WTC11 (cell line): ENCODE results near the gene ZNF775. TPM values are rescaled to one million over a fixed set of nuclear protein-coding genes. Genes with fewer than 3 reads are reported as not detected.

Experiments used
- ATAC-seq: fragments of 200-7000 bp; cut with Tn5 transposase; 2 replicates; pipeline ENCODE4 v1.10.0; 2021; ENCODE audit warnings: mild to moderate bottlenecking, moderate library complexity
- CTCF ChIA-PET: fragments of 300-600 bp; sonication (Branson Sonifier 250); formaldehyde crosslinking; loops from one replicate; lab custom pipeline; 2021; ENCODE audit warnings: antibody characterized with exemption; lab: Charles Lee
- POLR2A ChIA-PET: fragments of 350-600 bp; sonication (Branson Sonifier 250); formaldehyde crosslinking; loops from one replicate; lab custom pipeline; 2021; ENCODE audit warnings: antibody characterized with exemption; lab: Charles Lee
- DNase-seq: peaks from one replicate; pipeline ENCODE4 v3.0.0; 2021; ENCODE audit warnings: low spot score
- H3K27ac Mint-ChIP-seq: 2 replicates; pipeline ENCODE4 v1.8.0; 2021; ENCODE audit warnings: mixed read lengths
- H3K27me3 Mint-ChIP-seq: 2 replicates; pipeline ENCODE4 v1.8.0; 2021; ENCODE audit warnings: low read depth, mild to moderate bottlenecking, moderate library complexity, mixed read lengths
- H3K36me3 Mint-ChIP-seq: 2 replicates; pipeline ENCODE4 v1.8.0; 2021; ENCODE audit warnings: mixed read lengths
- H3K4me1 Mint-ChIP-seq: 2 replicates; pipeline ENCODE4 v1.8.0; 2022; ENCODE audit warnings: mixed read lengths
- H3K4me3 Mint-ChIP-seq: 2 replicates; pipeline ENCODE4 v1.8.0; 2021; ENCODE audit warnings: mild to moderate bottlenecking, moderate library complexity, mixed read lengths
- H3K9me3 Mint-ChIP-seq: 2 replicates; pipeline ENCODE4 v1.8.0; 2021; ENCODE audit warnings: mixed read lengths
- AFF4 ChIP-seq: sonication (generic); formaldehyde crosslinking; IDR thresholded peaks from 2 replicates; pipeline ENCODE4 v1.8.1; 2023; ENCODE audit warnings: mild to moderate bottlenecking, missing genetic modification reagents, borderline replicate concordance
- ARID4B ChIP-seq: sonication (generic); formaldehyde crosslinking; IDR thresholded peaks from 2 replicates; pipeline ENCODE4 v1.8.0; 2023; ENCODE audit warnings: missing genetic modification reagents, mild to moderate bottlenecking, borderline replicate concordance
- E2F1 ChIP-seq: sonication (generic); formaldehyde crosslinking; IDR thresholded peaks from 2 replicates; pipeline ENCODE4 v1.8.0; 2022; ENCODE audit warnings: mild to moderate bottlenecking, missing genetic modification reagents
- ESRRA ChIP-seq: sonication (generic); formaldehyde crosslinking; IDR thresholded peaks from 2 replicates; pipeline ENCODE4 v1.8.1; 2022; ENCODE audit warnings: mild to moderate bottlenecking, missing genetic modification reagents, borderline replicate concordance
- ETV6 ChIP-seq: sonication (generic); formaldehyde crosslinking; IDR thresholded peaks from 2 replicates; pipeline ENCODE4 v1.8.1; 2022; ENCODE audit warnings: mild to moderate bottlenecking, missing genetic modification reagents
- FOXK1 ChIP-seq: sonication (generic); formaldehyde crosslinking; IDR thresholded peaks from 2 replicates; pipeline ENCODE4 v1.8.0; 2022; ENCODE audit warnings: mild to moderate bottlenecking, moderate library complexity, missing genetic modification reagents
- GTF2I ChIP-seq: fragments of 250-450 bp; sonication (Bioruptor Pico); conservative IDR thresholded peaks from 2 replicates; pipeline ENCODE4 v1.4.0; 2021; ENCODE audit warnings: mild to moderate bottlenecking
- IRF1 ChIP-seq: sonication (generic); formaldehyde crosslinking; IDR thresholded peaks from 2 replicates; pipeline ENCODE4 v1.8.0; 2023; ENCODE audit warnings: missing genetic modification reagents
- MYBL2 ChIP-seq: sonication (generic); formaldehyde crosslinking; IDR thresholded peaks from 2 replicates; pipeline ENCODE4 v1.8.1; 2023; ENCODE audit warnings: mild to moderate bottlenecking, moderate library complexity, missing genetic modification reagents
- NFYB ChIP-seq: sonication (generic); formaldehyde crosslinking; conservative IDR thresholded peaks from 2 replicates; pipeline ENCODE4 v1.8.0; 2022; ENCODE audit warnings: low read depth, missing genetic modification reagents
- PRRX2 ChIP-seq: fragments of 250-450 bp; sonication (Bioruptor Pico); IDR thresholded peaks from 2 replicates; pipeline ENCODE4 v1.8.0; 2021; ENCODE audit warnings: mild to moderate bottlenecking
- RELA ChIP-seq: sonication (generic); formaldehyde crosslinking; IDR thresholded peaks from 2 replicates; pipeline ENCODE4 v1.8.1; 2022; ENCODE audit warnings: missing genetic modification reagents, mild to moderate bottlenecking, borderline replicate concordance
- SMAD3 ChIP-seq: sonication (generic); formaldehyde crosslinking; IDR thresholded peaks from 2 replicates; pipeline ENCODE4 v1.8.0; 2022; ENCODE audit warnings: missing genetic modification reagents, mild to moderate bottlenecking, borderline replicate concordance
- SOX15 ChIP-seq: fragments of 250-450 bp; sonication (Bioruptor Pico); IDR thresholded peaks from 2 replicates; pipeline ENCODE4 v1.9.0; 2021; ENCODE audit warnings: mild to moderate bottlenecking
- TEAD1 ChIP-seq: sonication (generic); formaldehyde crosslinking; IDR thresholded peaks from 2 replicates; pipeline ENCODE4 v1.8.0; 2022; ENCODE audit warnings: mild to moderate bottlenecking, missing genetic modification reagents
- TEAD4 ChIP-seq: sonication (generic); formaldehyde crosslinking; IDR thresholded peaks from 2 replicates; pipeline ENCODE4 v1.8.0; 2022; ENCODE audit warnings: mild to moderate bottlenecking, missing genetic modification reagents
- TP53 ChIP-seq: sonication (generic); formaldehyde crosslinking; IDR thresholded peaks from 2 replicates; pipeline ENCODE4 v1.8.1; 2023; ENCODE audit warnings: mild to moderate bottlenecking, missing genetic modification reagents
- ZNF121 ChIP-seq: sonication (generic); formaldehyde crosslinking; IDR thresholded peaks from 2 replicates; pipeline ENCODE4 v1.8.0; 2023; ENCODE audit warnings: missing genetic modification reagents
- ZNF138 ChIP-seq: sonication (generic); formaldehyde crosslinking; conservative IDR thresholded peaks from 2 replicates; pipeline ENCODE4 v1.8.1; 2022; ENCODE audit warnings: mild to moderate bottlenecking, moderate library complexity, missing genetic modification reagents
- ZNF281 ChIP-seq: sonication (generic); formaldehyde crosslinking; IDR thresholded peaks from 2 replicates; pipeline ENCODE4 v1.8.0; 2023; ENCODE audit warnings: mild to moderate bottlenecking, missing genetic modification reagents
- total RNA-seq: library from RNA; stranded (reverse); gene quantifications from 3 replicates; pipeline ENCODE4 v1.2.3, GENCODE V29; 2021

Gene ZNF775
- total RNA-seq, 1 experiment from 2014 or later: 25.4 TPM

- no peak for TF ChIP-seq FOXK1 (CRISPR knock-in tag)
- TF ChIP-seq TP53 (CRISPR knock-in tag): no peak
These were observed 1.5 kb upstream of the ZNF775 start (continued) for GRCh38 chr7:150377635-150378034.

- Mint-ChIP-seq H3K4me1 (peaks cover 82% of the 10 kb centered on the region), H3K27ac (peak overlapping the region; percentile 95), H3K27me3 (no peaks in the 10 kb centered on the region), H3K4me3 (peak overlapping the region; percentile 71), H3K36me3 (peaks cover 18% of the 10 kb centered on the region), H3K9me3 (no peaks in the 10 kb centered on the region)
- TF ChIP-seq MYBL2 (CRISPR knock-in tag) (peak; percentile 82), ARID4B (CRISPR knock-in tag) (peak; percentile 38; the same call in 1 of the 2 replicates), ZNF121 (CRISPR knock-in tag) (peak; percentile 81; the same call in 1 of the 2 replicates), RELA (CRISPR knock-in tag) (no peak), ESRRA (CRISPR knock-in tag) (no peak), ETV6 (CRISPR knock-in tag) (peak; percentile 74), ZNF281 (CRISPR knock-in tag) (peak; percentile 60; the same call in 1 of the 2 replicates), FOXK1 (CRISPR knock-in tag) (0 out of 2 replicates have a peak, but pooled peaks have one; percentile 20), NFYB (CRISPR knock-in tag) (no peak), AFF4 (CRISPR knock-in tag) (no peak), E2F1 (peak; percentile 62; the same call in 1 of the 2 replicates), PRRX2 (CRISPR knock-in tag) (peak; percentile 51; the same call in 1 of the 2 replicates), TEAD1 (CRISPR knock-in tag) (peak; percentile 76; the same call in 1 of the 2 replicates), GTF2I (CRISPR knock-in tag) (0 out of 2 replicates have a peak, but pooled peaks have one; percentile 62), TEAD4 (CRISPR knock-in tag) (peak; percentile 7; the same call in 1 of the 2 replicates), SOX15 (CRISPR knock-in tag) (no peak), ZNF138 (CRISPR knock-in tag) (no peak), IRF1 (CRISPR knock-in tag) (no peak), SMAD3 (CRISPR knock-in tag) (no peak)
- ATAC-seq: peak; percentile 51
- peak; percentile 86 for DNase-seq
- CTCF ChIA-PET: interaction anchor here (0.6 to 2.3 kb wide), 15 partner anchors 8 to 618 kb away, joined by 3 to 16 read pairs (median 5); partner anchors contain the start of gene REPIN1
- POLR2A ChIA-PET: interaction anchor here (1.0 to 1.8 kb wide), 5 partner anchors 9 to 49 kb away, joined by 3 to 27 read pairs (median 9); partner anchors contain the start of gene REPIN1
These were observed 846 bp upstream of the ZNF775 start for GRCh38 chr7:150378115-150378852.
